GM12865 (cell line): Measurements from ENCODE around the gene CCDC12.

Experiments used
- DNase-seq: peaks from one replicate; pipeline ENCODE4 v3.0.0; 2010; ENCODE audit warnings: low read depth
- H3K4me3 ChIP-seq: 2 replicates; pipeline ENCODE4 v1.5.1; 2011; ENCODE audit warnings: mild to moderate bottlenecking, low read depth, low read length, control low read depth
- CTCF ChIP-seq: IDR thresholded peaks from 2 replicates; pipeline ENCODE4 v1.5.1; 2011; ENCODE audit warnings: low read length, control low read depth, low read depth, inconsistent platforms; ENCODE audit not compliant: insufficient read depth; ENCODE audit errors: missing control alignments

CCDC12 gene

GRCh38 chr3:46955157-46955556, 21.4 kb downstream of the CCDC12 start:
- TF ChIP-seq CTCF, result no peak
- DNase-seq, result no peak
- no peak overlapping the region for H3K4me3 ChIP-seq

- TF ChIP-seq CTCF, result no peak
- H3K4me3 ChIP-seq, result no peak overlapping the region
- DNase-seq, result no peak
Observed at GRCh38 chr3:46954178-46954577, 22.4 kb downstream of the CCDC12 start.

- peak; percentile 64 for DNase-seq
- no peak overlapping the region for H3K4me3 ChIP-seq
- no peak for TF ChIP-seq CTCF
Observed at GRCh38 chr3:46953234-46954010, 23.1 kb downstream of the CCDC12 start.

GRCh38 chr3:46952813-46953212, 23.7 kb downstream of the CCDC12 start:
- no peak for DNase-seq
- no peak overlapping the region for H3K4me3 ChIP-seq
- no peak for TF ChIP-seq CTCF

GRCh38 chr3:46950650-46951241, 25.8 kb downstream of the CCDC12 start:
- no peak overlapping the region for H3K4me3 ChIP-seq
- no peak for TF ChIP-seq CTCF
- no peak for DNase-seq

- TF ChIP-seq CTCF, result no peak
- no peak overlapping the region for H3K4me3 ChIP-seq
- DNase-seq, result no peak
Observed at GRCh38 chr3:46950177-46950576, 26.4 kb downstream of the CCDC12 start.
